ENCODE data around the gene ZBTB42. TPM values are rescaled to one million over a fixed set of nuclear protein-coding genes. Genes with fewer than 3 reads are reported as not detected.

Gene ZBTB42
- total RNA-seq, 1 experiment from 2014 or later = 9.2 TPM

DNA sequence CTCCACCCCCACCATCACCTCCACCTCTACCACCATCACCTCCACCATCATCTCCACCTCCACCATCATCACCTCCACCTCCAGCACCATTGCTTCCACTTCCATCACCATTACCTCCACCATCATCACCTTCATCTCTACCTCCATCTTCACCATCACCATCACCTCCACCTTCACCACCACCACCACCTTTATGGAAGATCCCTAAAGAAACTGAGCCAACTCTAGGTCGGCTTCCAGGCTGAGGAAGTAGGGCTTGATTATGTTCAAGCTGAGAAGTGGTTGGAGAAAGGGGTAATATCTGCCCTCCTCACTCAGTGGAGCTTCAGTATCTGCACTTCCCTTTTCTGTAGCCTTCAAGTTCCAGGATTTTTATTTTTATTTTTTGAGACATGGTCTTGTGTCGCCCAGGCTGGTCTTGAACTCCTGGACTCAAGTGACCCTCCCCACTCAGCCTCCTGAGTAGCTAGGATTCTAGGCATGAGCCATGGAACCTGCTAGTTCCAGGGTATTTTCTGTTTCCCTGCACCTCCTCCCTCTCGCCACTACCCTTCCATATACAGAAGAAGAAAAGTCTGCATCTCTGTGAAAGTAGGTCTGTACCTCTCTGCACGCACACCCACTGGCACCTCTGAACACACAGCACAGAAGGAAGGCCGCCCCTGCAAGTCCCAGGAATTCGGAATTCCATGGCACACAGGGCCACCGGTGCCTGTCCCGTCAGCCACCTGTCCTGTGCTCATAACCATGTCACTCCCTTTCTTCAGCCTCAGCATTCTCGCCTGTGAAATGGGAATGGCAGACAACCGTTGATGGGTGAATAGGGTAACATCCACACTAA, 5.9 kb downstream of the ZBTB42 start:
- 0 out of 2 replicates have a peak, but pooled peaks cover 4% of the 10 kb centered on the region for H4K20me1 ChIP-seq (ENCODE audit: low read length)
- no peaks in the 10 kb centered on the region for H3K27me3 ChIP-seq (ENCODE audit: low read length)
- no peaks in the 10 kb centered on the region for H3K36me3 ChIP-seq (ENCODE audit: low read depth, low read length)
- no peak overlapping the region for H2AFZ ChIP-seq (ENCODE audit: low read length)
- no peak for DNase-seq
- TF ChIP-seq EZH2 (IDR thresholded peaks at IDR 0.05; ENCODE audit: low read length, unreplicated experiment) (no peak), EZH2phosphoT487 (IDR thresholded peaks at IDR 0.05; ENCODE audit: borderline replicate concordance, low read length) (no peak), CTCF (conservative IDR thresholded peaks at IDR 0.05; ENCODE audit: low read depth, low read length) (no peak)
- H3K4me2 ChIP-seq (ENCODE audit: low read length) = no peak overlapping the region
- H3K79me2 ChIP-seq (ENCODE audit: low read length) = peaks cover 13% of the 10 kb centered on the region
- H3K9ac ChIP-seq (ENCODE audit: low read length) = no peak overlapping the region
- no TSS peak for BruUV-seq (replicated peaks)
- H3K9me3 ChIP-seq (ENCODE audit: low read length) = no peaks in the 10 kb centered on the region
- H3K27ac ChIP-seq (ENCODE audit: low read length) = no peak overlapping the region
- CTCF ChIA-PET = no interaction called here
- ATAC-seq = no peak
- POLR2A ChIA-PET (ENCODE audit: unreplicated experiment) = no interaction called here
- H3K4me3 ChIP-seq (ENCODE audit: low read length) = no peak overlapping the region
- no peaks in the 10 kb centered on the region for H3K9me2 ChIP-seq (replicated peaks; ENCODE audit: low read length)
- no peaks in the 10 kb centered on the region for H3F3A ChIP-seq (ENCODE audit: low read length, unreplicated experiment)
- intact Hi-C loops (cut with micrococcal nuclease) = no loop called here
- peaks cover 26% of the 10 kb centered on the region for H3K4me1 ChIP-seq (ENCODE audit: insufficient read depth, low read length)

- no peaks in the 10 kb centered on the region for H3K9me3 ChIP-seq (ENCODE audit: low read length)
- no peak for ATAC-seq
- ChIA-PET CTCF (no interaction called here), POLR2A (ENCODE audit: unreplicated experiment) (no interaction called here)
- DNase-seq = no peak
- H3K4me3 ChIP-seq (ENCODE audit: low read length) = no peak overlapping the region
- no TSS peak for BruUV-seq (replicated peaks)
- H2AFZ ChIP-seq (ENCODE audit: low read length) = no peak overlapping the region
- H3K4me1 ChIP-seq (ENCODE audit: insufficient read depth, low read length) = peaks cover 17% of the 10 kb centered on the region; the same call in 1 of the 2 replicates
- no peaks in the 10 kb centered on the region for H3K36me3 ChIP-seq (ENCODE audit: low read depth, low read length)
- 0 out of 2 replicates have a peak, but pooled peaks cover 4% of the 10 kb centered on the region for H4K20me1 ChIP-seq (ENCODE audit: low read length)
- intact Hi-C loops (cut with micrococcal nuclease) = no loop called here
- no peaks in the 10 kb centered on the region for H3K79me2 ChIP-seq (ENCODE audit: low read length)
- no peaks in the 10 kb centered on the region for H3K27me3 ChIP-seq (ENCODE audit: low read length)
- H3K9ac ChIP-seq (ENCODE audit: low read length) = no peak overlapping the region
- no peaks in the 10 kb centered on the region for H3K9me2 ChIP-seq (replicated peaks; ENCODE audit: low read length)
- no peaks in the 10 kb centered on the region for H3F3A ChIP-seq (ENCODE audit: low read length, unreplicated experiment)
- no peak overlapping the region for H3K4me2 ChIP-seq (ENCODE audit: low read length)
- TF ChIP-seq CTCF (conservative IDR thresholded peaks at IDR 0.05; ENCODE audit: low read depth, low read length) (no peak), EZH2phosphoT487 (IDR thresholded peaks at IDR 0.05; ENCODE audit: borderline replicate concordance, low read length) (no peak)
- no peak overlapping the region for H3K27ac ChIP-seq (ENCODE audit: low read length)
Measured at GRCh38 chr14:104808456-104808855, 7.6 kb downstream of the ZBTB42 start.

- no peak overlapping the region for H3K27ac ChIP-seq (ENCODE audit: low read length)
- ChIA-PET POLR2A (ENCODE audit: unreplicated experiment) (no interaction called here), CTCF (no interaction called here)
- H3K9me2 ChIP-seq (replicated peaks; ENCODE audit: low read length) = no peaks in the 10 kb centered on the region
- H3F3A ChIP-seq (ENCODE audit: low read length, unreplicated experiment) = no peaks in the 10 kb centered on the region
- H3K4me2 ChIP-seq (ENCODE audit: low read length) = no peak overlapping the region
- H3K4me1 ChIP-seq (ENCODE audit: insufficient read depth, low read length) = 0 out of 2 replicates have a peak, but pooled peaks cover 9% of the 10 kb centered on the region
- no peaks in the 10 kb centered on the region for H3K9me3 ChIP-seq (ENCODE audit: low read length)
- H4K20me1 ChIP-seq (ENCODE audit: low read length) = 0 out of 2 replicates have a peak, but pooled peaks cover 4% of the 10 kb centered on the region
- BruUV-seq (replicated peaks) = no TSS peak
- no peaks in the 10 kb centered on the region for H3K27me3 ChIP-seq (ENCODE audit: low read length)
- TF ChIP-seq EZH2 (IDR thresholded peaks at IDR 0.05; ENCODE audit: low read length, unreplicated experiment) (no peak), CTCF (conservative IDR thresholded peaks at IDR 0.05; ENCODE audit: low read depth, low read length) (no peak), EZH2phosphoT487 (IDR thresholded peaks at IDR 0.05; ENCODE audit: borderline replicate concordance, low read length) (no peak)
- no peak overlapping the region for H2AFZ ChIP-seq (ENCODE audit: low read length)
- no peak overlapping the region for H3K9ac ChIP-seq (ENCODE audit: low read length)
- H3K36me3 ChIP-seq (ENCODE audit: low read depth, low read length) = no peaks in the 10 kb centered on the region
- intact Hi-C loops (cut with micrococcal nuclease) = no loop called here
- DNase-seq (no peak), ATAC-seq (no peak)
- no peak overlapping the region for H3K4me3 ChIP-seq (ENCODE audit: low read length)
- peaks cover 11% of the 10 kb centered on the region for H3K79me2 ChIP-seq (ENCODE audit: low read length)
Measured at GRCh38 chr14:104810316-104810715, 9.4 kb downstream of the ZBTB42 start.

Measured in PC-3 (cell line).